GM18519 (cell line): Measurements from ENCODE around the gene NRCAM.

Experiments
- ATAC-seq: cut with Tn5 transposase; IDR thresholded peaks from one replicate; pipeline ENCODE4 v1.9.1; 2021; ENCODE audit warnings: mild to moderate bottlenecking, moderate library complexity; ENCODE audit not compliant: unreplicated experiment, low FRiP score

The NRCAM gene

GRCh38 chr7:108118959-108119358 is 337.3 kb downstream of the NRCAM start:
- no peak for ATAC-seq

GRCh38 chr7:108114117-108114841 is 342.0 kb downstream of the NRCAM start:
- ATAC-seq = peak; percentile 87

- ATAC-seq = no peak
Observed at GRCh38 chr7:108112683-108113082, 343.6 kb downstream of the NRCAM start.

- ATAC-seq = no peak
Observed at GRCh38 chr7:108109221-108109908, 346.9 kb downstream of the NRCAM start.

GRCh38 chr7:108108131-108108530 is 348.1 kb downstream of the NRCAM start:
- ATAC-seq = no peak

GRCh38 chr7:108104324-108104723 is 351.9 kb downstream of the NRCAM start:
- ATAC-seq = no peak

GRCh38 chr7:108103558-108104298 is 352.5 kb downstream of the NRCAM start:
- ATAC-seq = no peak

- ATAC-seq = no peak
Observed at GRCh38 chr7:108102671-108103312, 353.4 kb downstream of the NRCAM start.

GRCh38 chr7:108101759-108102158 is 354.5 kb downstream of the NRCAM start:
- no peak for ATAC-seq

GRCh38 chr7:108099713-108100112 is 356.5 kb downstream of the NRCAM start:
- ATAC-seq = no peak

- no peak for ATAC-seq
Observed at GRCh38 chr7:108097703-108098102, 358.5 kb downstream of the NRCAM start.
